ENCODE measurements around the gene MVK.

GRCh38 chr12:109611223-109611622 lies 37.6 kb downstream of the MVK start:
- no peak for TF ChIP-seq EZH2phosphoT487 (IDR thresholded peaks at IDR 0.05; ENCODE audit: insufficient read depth, low read depth)
- no peak for TF ChIP-seq EZH2 (IDR thresholded peaks at IDR 0.05; ENCODE audit: insufficient read depth, poor library complexity, severe bottlenecking)

Measured in GM23248 (cell line).